Islet precursor cell (in vitro differentiated cells): ENCODE measurements around the gene SAMD14.
A peak's percentile ranks its signal among the peaks of the same experiment; 100 is the strongest.

Source experiments
- DNase-seq: peaks from one replicate; pipeline ENCODE4 v3.0.0-alpha.2; 2018

Gene SAMD14

GRCh38 chr17:50147841-50148225 is 17.9 kb upstream of the SAMD14 start:
- DNase-seq, result no peak

- DNase-seq, result no peak
Observed at GRCh38 chr17:50146927-50147665, 17.1 kb upstream of the SAMD14 start.

- DNase-seq, result no peak
Observed at GRCh38 chr17:50146230-50146926, 16.4 kb upstream of the SAMD14 start.

- no peak for DNase-seq
Observed at GRCh38 chr17:50145532-50146229, 15.7 kb upstream of the SAMD14 start.

- no peak for DNase-seq
Observed at GRCh38 chr17:50144845-50145531, 15.0 kb upstream of the SAMD14 start.

GRCh38 chr17:50144355-50144754 is 14.4 kb upstream of the SAMD14 start:
- no peak for DNase-seq

GRCh38 chr17:50143461-50144176 is 13.7 kb upstream of the SAMD14 start:
- DNase-seq, result no peak

GRCh38 chr17:50141745-50142110 is 11.8 kb upstream of the SAMD14 start:
- no peak for DNase-seq

- no peak for DNase-seq
Observed at GRCh38 chr17:50141026-50141744, 11.2 kb upstream of the SAMD14 start.

- peak; percentile 91 for DNase-seq
Observed at GRCh38 chr17:50139950-50140885, 10.3 kb upstream of the SAMD14 start.

- no peak for DNase-seq
Observed at GRCh38 chr17:50139185-50139783, 9.3 kb upstream of the SAMD14 start.

- no peak for DNase-seq
Observed at GRCh38 chr17:50137042-50137441, 7.1 kb upstream of the SAMD14 start.

- DNase-seq, result no peak
Observed at GRCh38 chr17:50136096-50136687, 6.2 kb upstream of the SAMD14 start.

GRCh38 chr17:50135316-50136095 is 5.5 kb upstream of the SAMD14 start:
- no peak for DNase-seq

GRCh38 chr17:50134206-50135110 is 4.5 kb upstream of the SAMD14 start:
- peak; percentile 82 for DNase-seq

GRCh38 chr17:50133769-50134099 is 3.8 kb upstream of the SAMD14 start:
- no peak for DNase-seq

- peak; percentile 96 for DNase-seq
Observed at GRCh38 chr17:50133028-50133768, 3.2 kb upstream of the SAMD14 start.
